Esophagus squamous epithelium (tissue), 4 donors: ENCODE measurements around the gene SSC5D.

Experiments
- POLR2A ChIP-seq, 4 donors: fragments of 450-650 bp; IDR thresholded peaks; one replicate each; pipeline ENCODE4 v1.6.1; 2017; ENCODE audit warnings: antibody characterized with exemption in 4 of 4, mild to moderate bottlenecking in 4 of 4, moderate library complexity in 3 of 4
- TF ChIP-seq, protein P1 (sequence below), 6 experiments: fragments of 450-650 bp in 4 of 6; fragments of 200-600 bp in 2 of 6; sonication (generic) in 2 of 6; IDR thresholded peaks; one replicate each; pipeline ENCODE4 v1.5.1; 2016 to 2019; ENCODE audit warnings: antibody characterized with exemption in 6 of 6, mild to moderate bottlenecking in 4 of 6, moderate library complexity in 4 of 6

DNA sequence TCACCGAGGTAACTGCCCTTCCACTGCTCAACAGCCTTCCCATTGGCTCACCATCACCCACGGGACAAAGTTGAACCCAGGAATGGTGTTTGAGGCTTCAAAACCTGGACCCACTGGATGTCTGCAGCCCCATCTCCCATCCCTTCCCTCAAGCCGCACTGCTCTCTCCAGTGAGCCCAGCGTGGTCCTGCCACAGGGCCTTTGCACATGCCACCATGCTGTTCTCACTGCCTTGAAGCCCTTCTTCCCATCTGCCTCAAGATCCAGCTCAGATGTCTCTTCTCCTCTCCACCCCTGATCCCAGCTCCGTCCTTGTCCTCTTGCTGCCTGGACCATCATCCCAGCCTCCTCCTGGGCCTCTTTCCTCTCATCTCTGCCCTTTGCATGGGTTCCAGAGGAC is 49.2 kb upstream of the SSC5D start:
- no peak for TF ChIP-seq POLR2A (IDR thresholded peaks at IDR 0.05)
- TF ChIP-seq, protein P1, sequence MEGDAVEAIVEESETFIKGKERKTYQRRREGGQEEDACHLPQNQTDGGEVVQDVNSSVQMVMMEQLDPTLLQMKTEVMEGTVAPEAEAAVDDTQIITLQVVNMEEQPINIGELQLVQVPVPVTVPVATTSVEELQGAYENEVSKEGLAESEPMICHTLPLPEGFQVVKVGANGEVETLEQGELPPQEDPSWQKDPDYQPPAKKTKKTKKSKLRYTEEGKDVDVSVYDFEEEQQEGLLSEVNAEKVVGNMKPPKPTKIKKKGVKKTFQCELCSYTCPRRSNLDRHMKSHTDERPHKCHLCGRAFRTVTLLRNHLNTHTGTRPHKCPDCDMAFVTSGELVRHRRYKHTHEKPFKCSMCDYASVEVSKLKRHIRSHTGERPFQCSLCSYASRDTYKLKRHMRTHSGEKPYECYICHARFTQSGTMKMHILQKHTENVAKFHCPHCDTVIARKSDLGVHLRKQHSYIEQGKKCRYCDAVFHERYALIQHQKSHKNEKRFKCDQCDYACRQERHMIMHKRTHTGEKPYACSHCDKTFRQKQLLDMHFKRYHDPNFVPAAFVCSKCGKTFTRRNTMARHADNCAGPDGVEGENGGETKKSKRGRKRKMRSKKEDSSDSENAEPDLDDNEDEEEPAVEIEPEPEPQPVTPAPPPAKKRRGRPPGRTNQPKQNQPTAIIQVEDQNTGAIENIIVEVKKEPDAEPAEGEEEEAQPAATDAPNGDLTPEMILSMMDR (IDR thresholded peaks at IDR 0.05) = no peak
